ENCODE measurements around the gene ACAP1.

DNA sequence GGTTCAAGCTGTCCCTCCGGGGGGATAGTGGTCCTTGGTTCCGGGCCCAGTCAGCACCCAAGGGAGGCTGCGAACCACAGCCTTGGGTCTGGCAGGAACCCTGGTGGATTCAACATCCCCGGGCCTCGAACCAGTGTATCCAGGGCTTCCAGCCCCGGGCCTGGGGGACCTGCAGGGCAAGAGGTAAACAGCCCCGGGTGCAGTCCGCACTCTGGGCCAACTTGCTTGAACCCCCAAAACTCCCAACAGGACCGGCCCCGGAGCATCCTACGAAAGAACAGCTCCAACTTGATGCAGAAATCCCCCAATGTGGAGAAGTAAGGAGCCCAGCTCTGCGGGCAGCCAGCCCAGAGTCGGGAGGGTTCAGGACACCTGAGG lies 5.7 kb upstream of the ACAP1 start:
- TF ChIP-seq, protein P1, sequence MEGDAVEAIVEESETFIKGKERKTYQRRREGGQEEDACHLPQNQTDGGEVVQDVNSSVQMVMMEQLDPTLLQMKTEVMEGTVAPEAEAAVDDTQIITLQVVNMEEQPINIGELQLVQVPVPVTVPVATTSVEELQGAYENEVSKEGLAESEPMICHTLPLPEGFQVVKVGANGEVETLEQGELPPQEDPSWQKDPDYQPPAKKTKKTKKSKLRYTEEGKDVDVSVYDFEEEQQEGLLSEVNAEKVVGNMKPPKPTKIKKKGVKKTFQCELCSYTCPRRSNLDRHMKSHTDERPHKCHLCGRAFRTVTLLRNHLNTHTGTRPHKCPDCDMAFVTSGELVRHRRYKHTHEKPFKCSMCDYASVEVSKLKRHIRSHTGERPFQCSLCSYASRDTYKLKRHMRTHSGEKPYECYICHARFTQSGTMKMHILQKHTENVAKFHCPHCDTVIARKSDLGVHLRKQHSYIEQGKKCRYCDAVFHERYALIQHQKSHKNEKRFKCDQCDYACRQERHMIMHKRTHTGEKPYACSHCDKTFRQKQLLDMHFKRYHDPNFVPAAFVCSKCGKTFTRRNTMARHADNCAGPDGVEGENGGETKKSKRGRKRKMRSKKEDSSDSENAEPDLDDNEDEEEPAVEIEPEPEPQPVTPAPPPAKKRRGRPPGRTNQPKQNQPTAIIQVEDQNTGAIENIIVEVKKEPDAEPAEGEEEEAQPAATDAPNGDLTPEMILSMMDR (IDR thresholded peaks at IDR 0.05; ENCODE audit: low read depth, low read length, poor library complexity, severe bottlenecking): no peak
- no peak for TF ChIP-seq EZH2phosphoT487 (IDR thresholded peaks at IDR 0.05; ENCODE audit: borderline replicate concordance, low read length)

Measured in DOHH2 (cell line).